GM21381 (cell line): Measurements from ENCODE around the gene SACM1L.

Experiments used
- ATAC-seq: cut with Tn5 transposase; IDR thresholded peaks from one replicate; pipeline ENCODE4 v1.9.1; 2021; ENCODE audit warnings: mild to moderate bottlenecking, moderate library complexity; ENCODE audit not compliant: unreplicated experiment

Gene SACM1L

DNA sequence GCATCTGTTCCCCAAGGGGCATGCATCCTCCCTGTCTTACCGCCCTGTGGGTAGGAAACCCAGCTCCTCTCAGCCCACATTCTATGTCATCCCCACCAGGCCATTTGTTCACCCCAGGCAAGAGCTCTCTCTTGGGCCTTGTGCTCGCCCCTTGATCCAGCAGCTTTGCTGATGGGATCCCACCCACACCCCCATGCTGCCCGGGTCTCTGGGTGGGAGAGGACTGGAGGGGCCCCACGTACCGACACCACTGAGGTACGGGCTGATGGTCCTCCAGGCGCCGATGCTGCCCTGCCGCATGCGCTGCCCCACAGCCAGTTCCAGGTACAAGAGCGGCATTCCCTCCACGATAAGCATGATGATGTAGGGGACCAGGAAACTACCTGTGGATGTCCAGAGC lies 92.6 kb downstream of the SACM1L start:
- ATAC-seq: no peak

GRCh38 chr3:45782381-45782780 lies 93.2 kb downstream of the SACM1L start:
- ATAC-seq: no peak

DNA sequence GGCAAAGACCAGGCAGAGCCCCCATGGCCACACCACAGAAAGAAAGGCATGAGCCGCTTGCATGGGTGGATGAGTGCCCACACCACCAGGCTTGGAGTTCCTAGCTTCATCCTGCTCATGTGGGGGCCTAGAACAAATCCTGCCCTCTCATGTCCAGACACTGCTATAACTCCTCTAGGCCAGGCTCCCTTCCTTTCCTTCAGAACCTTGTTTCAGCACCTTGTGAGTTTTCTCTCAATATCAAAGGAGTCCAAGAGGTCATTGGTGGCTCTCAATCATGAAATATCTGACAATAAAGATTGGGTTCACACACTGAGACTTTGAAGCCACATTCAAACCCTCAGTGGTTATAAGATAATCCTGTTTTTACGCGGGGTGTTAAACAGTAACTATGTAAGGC lies 94.5 kb downstream of the SACM1L start:
- ATAC-seq: no peak

GRCh38 chr3:45785605-45786150 lies 96.5 kb downstream of the SACM1L start:
- ATAC-seq: no peak

GRCh38 chr3:45786801-45787495 lies 97.8 kb downstream of the SACM1L start:
- ATAC-seq: no peak

- no peak for ATAC-seq
Measured at GRCh38 chr3:45787551-45787950, 98.4 kb downstream of the SACM1L start.

DNA sequence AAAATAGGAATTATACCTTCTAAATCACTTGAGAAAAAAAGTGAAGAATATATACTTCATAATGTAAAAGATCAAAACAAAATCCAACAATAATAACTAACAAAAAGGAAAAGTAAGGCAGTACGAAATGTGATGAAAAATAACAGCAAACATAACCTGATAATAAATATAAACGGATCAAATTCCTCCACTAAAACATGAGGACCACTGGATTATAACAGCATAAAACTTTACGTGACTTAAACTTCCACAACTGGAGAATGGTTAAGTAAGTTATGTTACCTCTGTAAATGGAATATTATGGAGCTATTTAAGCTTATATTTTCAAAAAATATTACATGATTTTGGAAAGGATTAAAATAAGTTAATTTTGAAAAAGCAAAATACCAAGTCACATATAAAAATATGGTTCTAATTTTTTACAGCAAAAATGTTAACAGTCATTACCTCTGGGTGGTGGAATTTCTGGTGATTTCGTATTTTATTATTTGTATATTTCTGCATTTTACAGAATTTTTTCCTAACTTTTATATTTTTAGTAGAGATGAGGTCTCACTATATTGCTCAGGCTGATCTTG lies 100.1 kb downstream of the SACM1L start:
- no peak for ATAC-seq

DNA sequence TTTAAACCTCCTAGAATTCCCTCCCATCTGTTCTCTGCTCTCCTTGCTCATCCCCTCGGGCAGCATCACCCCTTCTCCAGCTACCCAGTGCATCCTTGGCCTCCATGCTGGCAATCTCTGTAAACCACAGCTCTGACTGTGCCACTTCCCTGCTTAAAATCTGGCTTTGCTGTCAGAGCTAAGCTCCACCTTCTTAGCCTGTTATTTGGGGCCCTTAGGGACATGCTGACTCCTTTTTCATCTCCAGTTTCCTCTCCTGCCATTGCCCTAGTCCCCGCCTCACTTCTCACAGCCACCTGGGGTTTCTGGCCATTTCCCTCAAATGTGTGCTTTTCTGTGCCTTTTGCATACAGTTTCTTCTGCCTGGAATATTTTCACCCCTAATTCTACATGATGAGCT lies 101.4 kb downstream of the SACM1L start:
- ATAC-seq: no peak

DNA sequence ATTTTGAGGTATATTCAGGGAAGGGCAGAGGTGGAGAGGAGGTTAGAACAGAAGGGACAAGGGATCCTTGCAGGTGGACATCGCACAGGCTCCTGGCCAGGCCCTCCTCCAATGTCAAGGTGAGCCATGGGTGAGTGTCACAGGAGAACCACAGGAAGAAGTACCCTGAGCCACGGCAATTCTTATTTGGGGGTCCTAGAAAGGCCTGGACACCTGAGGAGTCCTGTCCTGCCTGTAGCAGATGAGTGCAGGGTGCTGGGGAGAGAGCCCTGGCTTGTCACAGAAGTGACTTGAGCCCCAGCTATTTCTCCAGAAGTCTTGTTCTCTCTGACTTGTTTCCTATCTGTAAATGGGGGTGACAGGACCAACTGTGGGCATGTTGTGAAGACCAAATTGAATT lies 102.8 kb downstream of the SACM1L start:
- no peak for ATAC-seq

DNA sequence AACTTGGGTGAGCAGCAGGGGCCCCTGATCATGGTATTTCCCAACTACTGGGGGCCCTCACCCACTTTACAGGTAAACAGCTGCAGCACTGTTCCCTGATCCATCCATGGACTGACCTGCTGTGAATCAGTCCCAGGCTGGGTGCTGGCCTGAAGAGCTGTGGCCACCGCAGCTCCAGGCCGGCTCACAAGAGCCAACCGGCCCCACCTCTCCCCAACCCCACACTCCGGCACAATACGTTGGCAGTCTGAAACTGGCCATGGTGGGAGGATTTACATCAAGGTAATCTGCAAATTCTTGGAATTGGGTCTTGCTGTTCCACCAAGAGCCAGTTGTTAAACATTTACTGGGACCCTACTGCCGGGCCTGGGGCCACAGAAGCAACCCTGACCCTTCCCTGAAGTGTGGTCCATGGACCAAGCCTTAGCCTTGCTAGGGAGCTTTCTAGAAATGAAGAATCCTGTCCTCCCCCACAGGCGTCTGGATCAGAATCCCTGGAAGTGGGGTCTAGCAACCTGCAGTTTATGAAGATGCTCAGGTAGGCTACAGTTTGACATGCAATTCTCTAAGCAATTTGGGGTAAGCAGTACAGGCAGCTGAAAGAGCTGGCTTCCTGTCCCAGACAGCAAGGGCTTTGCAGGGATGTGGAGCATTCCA lies 103.4 kb downstream of the SACM1L start:
- no peak for ATAC-seq

- no peak for ATAC-seq
Measured at GRCh38 chr3:45793482-45794176, 104.4 kb downstream of the SACM1L start.

- ATAC-seq: no peak
Measured at GRCh38 chr3:45794177-45794560, 105.0 kb downstream of the SACM1L start.

GRCh38 chr3:45794660-45795059 lies 105.5 kb downstream of the SACM1L start:
- ATAC-seq: no peak
